Left colon (tissue), 2 donors: ENCODE results near the gene TAF10. TPM values are rescaled to one million over a fixed set of nuclear protein-coding genes. Genes with fewer than 3 reads are reported as not detected.
A peak's percentile ranks its signal among the peaks of the same experiment; 100 is the strongest.

Source experiments
- ATAC-seq: fragments of 200-7000 bp; cut with Tn5 transposase; one replicate; pipeline ENCODE4 v1.9.1; 2020; ENCODE audit warnings: mild to moderate bottlenecking, moderate library complexity
- DNase-seq, 2 donors: peaks; one replicate each; pipeline ENCODE4 v3.0.0-alpha.2; 2020
- intact Hi-C, 2 donors: fragments of 100-400 bp; cut with DNase I in 1 of 2; cut with micrococcal nuclease in 1 of 2; formaldehyde crosslinking; loops; one replicate each; pipeline versions ENCODE4 v1.11.2 to v1.14.0; 2022; cut with DNase I, micrococcal nuclease
- total RNA-seq, 2 donors: library from RNA; stranded (reverse); fragmentation: NEBNext Ultra II Directional; extraction: Animal tissue kit (Norgen Biotek cat#: 25700); gene quantifications; one replicate each; pipeline ENCODE4 v1.2.1, GENCODE V29; 2021
- donor health status: DM: no; HTN: no; CAD: no.
- donor health status: DM: yes; HTN: yes; CAD: no.

The TAF10 gene
- total RNA-seq, 2 donors from 2014 or later: 113 to 146 TPM

- intact Hi-C loops: no loop called here
- DNase-seq: no peak
Measured at GRCh38 chr11:6627762-6628241, 15.8 kb upstream of the TAF10 start.

GRCh38 chr11:6626971-6627761, 15.2 kb upstream of the TAF10 start:
- no peak for ATAC-seq
- intact Hi-C loops: no loop called here
- DNase-seq: no peak

More at GRCh38 chr11:6627762-6628241, 15.8 kb upstream of the TAF10 start:
- no peak for ATAC-seq

GRCh38 chr11:6625832-6626420, 13.9 kb upstream of the TAF10 start:
- ATAC-seq: no peak
- peak in 1 of 2 donors; percentile 6 for DNase-seq
- intact Hi-C loops: no loop called here

- DNase-seq: peak in 1 of 2 donors; percentile 18
- intact Hi-C loops: no loop called here
- no peak for ATAC-seq
Measured at GRCh38 chr11:6625156-6625831, 13.3 kb upstream of the TAF10 start.

GRCh38 chr11:6623391-6624363, 11.7 kb upstream of the TAF10 start:
- intact Hi-C loops: no loop called here
- no peak for ATAC-seq
- DNase-seq: peak in 1 of 2 donors; percentile 21

GRCh38 chr11:6622261-6623171, 10.5 kb upstream of the TAF10 start:
- DNase-seq (peak in 1 of 2 donors; percentile 22), ATAC-seq (no peak)
- intact Hi-C loops: no loop called here

GRCh38 chr11:6621711-6622211, 9.7 kb upstream of the TAF10 start:
- ATAC-seq (no peak), DNase-seq (no peak)
- intact Hi-C loops: no loop called here

GRCh38 chr11:6620636-6621035, 8.6 kb upstream of the TAF10 start:
- intact Hi-C loops: no loop called here
- ATAC-seq (no peak), DNase-seq (peak in 1 of 2 donors; percentile 23)

- intact Hi-C loops: loop anchor here in 1 of 2 donors (10.0 kb wide), 1 partner anchor 234 kb away; no protein-coding TSS in a partner anchor
- peak; percentile 92 to 93 for DNase-seq
- peak; percentile 99 for ATAC-seq
Measured at GRCh38 chr11:6619004-6619745, 7.2 kb upstream of the TAF10 start, which contains the start of gene TPP1. Gene TPP1, minus strand, starts transcription at chr11:6619422. Its CDS starts 22 bp downstream, at chr11:6619400.

- intact Hi-C loops: loop anchor here in 1 of 2 donors (10.0 kb wide), 1 partner anchor 234 kb away; no protein-coding TSS in a partner anchor
- peak; percentile 21 for ATAC-seq
- DNase-seq: peak; percentile 46 to 54
Measured at GRCh38 chr11:6618117-6619003, 6.3 kb upstream of the TAF10 start.

- intact Hi-C loops: loop anchor here in 1 of 2 donors (10.0 kb wide), 1 partner anchor 233 kb away; no protein-coding TSS in a partner anchor
- ATAC-seq: no peak
Measured at GRCh38 chr11:6617315-6617781, 5.3 kb upstream of the TAF10 start.

GRCh38 chr11:6616596-6617250, 4.7 kb upstream of the TAF10 start:
- intact Hi-C loops: loop anchor here in 1 of 2 donors (10.0 kb wide), 1 partner anchor 232 kb away; no protein-coding TSS in a partner anchor
- DNase-seq: peak in 1 of 2 donors; percentile 23
- no peak for ATAC-seq

More at GRCh38 chr11:6617315-6617781, 5.3 kb upstream of the TAF10 start:
- peak in 1 of 2 donors; percentile 19 for DNase-seq

- intact Hi-C loops: loop anchor here in 1 of 2 donors (10.0 kb wide), 1 partner anchor 231 kb away; no protein-coding TSS in a partner anchor
- ATAC-seq (no peak), DNase-seq (no peak)
Measured at GRCh38 chr11:6615882-6616585, 4.0 kb upstream of the TAF10 start.

- ATAC-seq: no peak
- DNase-seq: no peak
- intact Hi-C loops: loop anchor here in 1 of 2 donors (10.0 kb wide), 1 partner anchor 230 kb away; no protein-coding TSS in a partner anchor
Measured at GRCh38 chr11:6615046-6615445, 3.0 kb upstream of the TAF10 start.
